GM12874 (cell line): ENCODE data around the gene DNAH5.

ENCODE experiments used
- CTCF ChIP-seq: IDR thresholded peaks from 2 replicates; pipeline ENCODE4 v1.5.1; 2011; ENCODE audit warnings: low read depth, mild to moderate bottlenecking, control low read depth, low read length, moderate library complexity; ENCODE audit not compliant: insufficient read depth

The DNAH5 gene

GRCh38 chr5:13708906-13709305, 235.6 kb downstream of the DNAH5 start:
- no peak for TF ChIP-seq CTCF

- no peak for TF ChIP-seq CTCF
Observed at GRCh38 chr5:13708432-13708831, 236.1 kb downstream of the DNAH5 start.

- TF ChIP-seq CTCF = no peak
Observed at GRCh38 chr5:13704396-13704795, 240.1 kb downstream of the DNAH5 start.

- no peak for TF ChIP-seq CTCF
Observed at GRCh38 chr5:13700626-13701025, 243.9 kb downstream of the DNAH5 start.

GRCh38 chr5:13698885-13699284, 245.6 kb downstream of the DNAH5 start:
- TF ChIP-seq CTCF = no peak

- no peak for TF ChIP-seq CTCF
Observed at GRCh38 chr5:13695076-13695712, 249.3 kb downstream of the DNAH5 start.

- no peak for TF ChIP-seq CTCF
Observed at GRCh38 chr5:13692172-13692571, 252.3 kb downstream of the DNAH5 start.
